Measurements from ENCODE around the gene LMOD3.

The LMOD3 gene

GRCh38 chr3:69121513-69121912, 882 bp downstream of the LMOD3 start:
- DNase-seq, result no peak

GRCh38 chr3:69120879-69121464, 1.4 kb downstream of the LMOD3 start:
- DNase-seq, result peak; percentile 55

- DNase-seq, result no peak
Observed at GRCh38 chr3:69119681-69120080, 2.7 kb downstream of the LMOD3 start.

GRCh38 chr3:69119138-69119537, 3.3 kb downstream of the LMOD3 start:
- no peak for DNase-seq

DNA sequence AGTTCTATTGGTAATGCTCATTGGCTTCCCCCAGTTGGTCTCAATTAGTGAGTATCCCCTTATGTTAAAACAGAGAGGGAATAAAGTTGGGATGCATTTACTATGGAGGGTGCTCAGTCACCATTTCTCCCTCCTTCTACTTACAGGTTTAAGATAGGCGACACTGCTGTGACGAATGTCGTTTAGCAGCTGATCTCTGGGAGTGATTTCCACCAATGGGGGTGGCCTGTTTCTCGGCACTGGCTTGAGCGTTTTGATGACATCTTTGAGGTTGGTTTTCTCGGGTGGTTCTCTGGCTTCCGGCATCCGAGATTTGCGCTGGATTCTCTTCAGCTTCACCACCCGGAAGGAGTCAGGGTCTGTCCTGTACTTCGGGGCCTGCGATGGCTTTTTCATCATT, 3.8 kb downstream of the LMOD3 start:
- DNase-seq, result no peak

DNA sequence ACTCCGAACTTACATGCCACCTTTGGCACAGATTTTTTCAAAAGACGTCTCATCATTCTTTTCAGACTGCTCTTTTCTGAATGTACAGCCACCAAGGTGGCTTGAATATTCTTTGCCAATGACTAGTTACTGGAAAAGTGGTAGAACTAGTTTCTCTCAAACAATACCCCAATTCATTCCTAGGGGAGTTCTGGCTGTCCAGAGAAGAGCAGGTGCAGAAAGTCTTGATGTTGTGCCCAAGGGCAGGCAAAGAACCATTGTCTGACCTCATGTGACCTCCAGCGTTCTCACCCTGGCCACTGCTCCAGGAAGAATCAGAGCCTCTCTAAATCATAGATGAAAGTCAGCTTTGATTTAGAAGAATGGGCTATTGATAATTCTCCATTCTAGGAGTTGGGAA, 5.5 kb downstream of the LMOD3 start:
- no peak for DNase-seq

- DNase-seq, result no peak
Observed at GRCh38 chr3:69116162-69116561, 6.2 kb downstream of the LMOD3 start.

- no peak for DNase-seq
Observed at GRCh38 chr3:69115731-69116130, 6.7 kb downstream of the LMOD3 start.

DNA sequence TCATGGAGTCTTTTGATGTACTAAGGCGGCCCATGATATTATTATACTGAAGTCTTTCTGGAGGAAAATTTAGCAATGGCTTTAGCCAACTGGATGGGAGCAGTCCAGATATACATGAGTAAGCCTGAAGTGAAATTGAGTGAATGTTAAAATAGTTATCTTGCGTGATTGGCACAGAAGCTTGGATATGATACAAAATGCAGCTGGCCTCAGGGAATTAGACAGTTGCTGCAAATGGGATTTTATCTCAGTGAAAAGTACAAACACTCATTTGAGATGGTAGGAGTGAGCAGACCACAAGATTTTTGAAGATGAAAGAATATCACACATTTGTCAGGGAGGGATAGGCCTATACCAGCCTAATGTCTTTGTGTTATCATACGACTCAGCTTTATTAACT, 8.9 kb downstream of the LMOD3 start:
- DNase-seq, result no peak

GRCh38 chr3:69110941-69111546, 11.4 kb downstream of the LMOD3 start:
- no peak for DNase-seq

GRCh38 chr3:69108811-69109210, 13.6 kb downstream of the LMOD3 start:
- no peak for DNase-seq

DNA sequence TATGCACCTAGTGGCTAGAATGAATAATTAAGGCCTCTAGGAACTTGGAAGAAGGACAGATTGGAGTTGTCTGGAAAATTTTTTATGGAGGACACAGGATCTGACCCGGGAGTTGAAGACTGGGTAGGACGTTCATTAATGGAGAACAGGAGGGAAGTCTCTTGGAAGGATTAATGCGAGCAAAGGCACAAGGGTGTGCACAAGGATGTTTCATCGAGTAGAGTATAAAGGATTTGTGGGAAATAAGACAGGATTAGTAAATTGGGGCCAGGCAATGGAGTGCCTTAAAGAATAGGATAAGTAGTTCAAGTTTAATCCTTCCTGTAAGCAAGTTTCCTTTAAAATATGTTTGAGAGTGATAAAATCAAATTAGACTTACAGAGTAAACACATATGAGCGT, 14.6 kb downstream of the LMOD3 start:
- DNase-seq, result no peak

DNA sequence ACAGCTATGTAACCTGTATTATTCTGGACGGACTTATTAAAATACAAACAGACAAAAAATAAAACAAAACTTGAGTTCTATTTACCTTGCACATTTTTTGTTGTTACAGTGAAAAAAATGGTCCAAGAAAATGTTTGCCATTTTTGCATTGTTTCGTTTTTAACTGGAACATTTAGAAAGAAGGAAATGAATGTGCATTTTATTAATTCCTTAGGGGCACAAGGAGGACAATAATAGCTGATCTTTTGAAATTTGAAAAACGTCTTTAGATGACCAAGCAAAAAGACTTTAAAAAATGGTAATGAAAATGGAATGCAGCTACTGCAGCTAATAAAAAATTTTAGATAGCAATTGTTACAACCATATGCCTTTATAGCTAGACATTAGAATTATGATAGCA, 17.1 kb downstream of the LMOD3 start:
- DNase-seq, result no peak

DNA sequence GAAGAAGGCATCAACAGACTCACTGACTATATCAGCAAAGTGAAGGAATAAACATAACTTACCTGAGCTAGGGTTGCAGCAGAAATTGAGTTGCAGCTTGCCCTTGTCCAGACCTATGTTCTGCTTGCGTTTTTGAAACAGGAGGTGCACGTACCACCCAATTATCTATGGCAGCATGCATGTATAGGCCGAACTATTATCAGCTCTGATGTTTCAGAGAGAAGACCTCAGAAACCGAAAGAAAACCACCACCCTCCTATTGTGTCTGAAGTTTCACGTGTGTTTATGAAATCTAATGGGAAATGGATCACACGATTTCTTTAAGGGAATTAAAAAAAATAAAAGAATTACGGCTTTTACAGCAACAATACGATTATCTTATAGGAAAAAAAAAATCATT, 17.8 kb downstream of the LMOD3 start:
- no peak for DNase-seq

DNA sequence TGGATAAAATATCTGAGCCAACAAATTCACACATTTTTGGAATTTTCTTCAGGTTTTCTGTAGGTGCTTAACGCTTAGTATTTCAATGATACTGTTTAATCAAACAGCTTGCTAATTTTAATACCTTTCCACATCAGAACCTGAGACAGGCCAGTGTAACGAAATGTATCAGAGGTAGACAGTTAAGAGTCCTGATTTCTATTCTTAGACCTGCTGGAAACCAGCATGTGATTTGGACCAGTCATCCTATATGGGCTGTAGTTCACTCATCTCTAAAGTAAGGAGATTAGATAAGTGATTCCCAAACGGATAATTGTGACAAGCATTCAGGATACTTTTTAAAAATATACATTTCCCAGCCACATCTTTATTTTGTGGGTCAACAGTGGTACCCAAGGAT, 19.3 kb downstream of the LMOD3 start:
- DNase-seq, result no peak

GRCh38 chr3:69102384-69102783, 20.0 kb downstream of the LMOD3 start:
- DNase-seq, result no peak

GRCh38 chr3:69099576-69099975, 22.8 kb downstream of the LMOD3 start:
- no peak for DNase-seq

- no peak for DNase-seq
Observed at GRCh38 chr3:69097407-69098086, 24.8 kb downstream of the LMOD3 start.

DNA sequence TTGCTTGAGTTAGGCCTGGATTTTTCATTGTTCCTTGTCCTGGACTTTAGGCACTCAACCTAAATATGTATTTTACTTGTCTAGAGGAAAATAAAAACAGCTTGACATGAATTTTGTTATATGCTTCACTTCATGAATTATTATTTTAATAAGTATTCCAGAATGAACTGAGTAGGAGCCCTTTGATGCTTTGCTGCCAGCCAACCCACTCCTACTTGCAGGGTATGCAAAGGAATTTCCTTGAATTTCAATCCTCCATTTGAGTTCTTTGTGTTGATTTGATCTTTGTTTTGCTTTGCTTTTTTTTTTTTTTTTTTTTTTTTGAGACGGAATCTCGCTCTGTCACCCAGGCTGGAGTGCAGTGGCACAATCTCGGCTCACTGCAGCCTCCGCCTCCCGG, 26.1 kb downstream of the LMOD3 start:
- no peak for DNase-seq

- no peak for DNase-seq
Observed at GRCh38 chr3:69095636-69096035, 26.8 kb downstream of the LMOD3 start.

- no peak for DNase-seq
Observed at GRCh38 chr3:69094467-69095205, 27.8 kb downstream of the LMOD3 start.

DNA sequence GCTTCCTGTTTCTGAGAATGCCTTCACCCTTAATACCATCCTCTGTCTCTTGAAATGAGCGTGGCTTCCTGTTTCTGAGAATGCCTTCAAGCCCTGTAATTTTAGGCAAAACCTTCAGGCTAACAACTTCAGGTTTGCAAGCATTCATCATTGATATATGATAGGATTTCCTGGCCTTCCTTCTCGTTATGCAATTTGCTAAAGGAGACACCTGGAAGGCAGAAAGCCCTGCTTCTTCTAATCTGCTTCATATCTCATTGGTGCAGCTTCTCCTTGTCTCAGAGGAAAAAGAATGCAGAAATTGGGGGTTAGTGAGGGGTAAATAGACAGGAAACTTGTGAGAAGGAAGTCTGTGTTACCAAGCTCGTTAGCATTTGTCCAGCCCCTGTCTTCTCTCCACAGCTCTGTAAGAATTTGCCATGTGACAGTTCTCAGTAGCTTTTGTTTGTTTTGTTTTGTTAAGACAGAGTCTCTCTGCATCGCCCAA, 30.3 kb downstream of the LMOD3 start:
- peak; percentile 7 for DNase-seq

- no peak for DNase-seq
Observed at GRCh38 chr3:69091389-69092029, 30.9 kb downstream of the LMOD3 start.
